RWPE2 (cell line): Measurements from ENCODE around the gene CCDC183.

Experiments
- ATAC-seq: fragments of 200-7000 bp; cut with Tn5 transposase; 3 replicates; pipeline ENCODE4 v1.9.1; 2021; ENCODE audit warnings: low read depth
- DNase-seq: peaks from one replicate; pipeline ENCODE4 v3.0.0-alpha.2; 2020; ENCODE audit warnings: low spot score
- H3K27ac ChIP-seq: fragments of 450-650 bp; 2 replicates; pipeline ENCODE4 v1.5.1; 2017; ENCODE audit warnings: mild to moderate bottlenecking; ENCODE audit not compliant: poor library complexity, severe bottlenecking
- H3K27me3 ChIP-seq: fragments of 250-450 bp; sonication (Bioruptor Pico); 2 replicates; pipeline ENCODE4 v1.5.1; 2021; ENCODE audit warnings: mild to moderate bottlenecking, moderate library complexity; ENCODE audit not compliant: insufficient read depth, poor library complexity, severe bottlenecking
- H3K36me3 ChIP-seq: fragments of 250-450 bp; sonication (Bioruptor Pico); 2 replicates; pipeline ENCODE4 v1.5.1; 2020; ENCODE audit warnings: low read depth, mild to moderate bottlenecking, moderate library complexity
- H3K4me1 ChIP-seq: fragments of 250-450 bp; sonication (Bioruptor Pico); 2 replicates; pipeline ENCODE4 v1.5.1; 2021; ENCODE audit warnings: mild to moderate bottlenecking, moderate library complexity; ENCODE audit not compliant: insufficient read depth, poor library complexity, severe bottlenecking
- H3K4me3 ChIP-seq: fragments of 250-450 bp; sonication (Bioruptor Pico); 2 replicates; pipeline ENCODE4 v1.5.1; 2021; ENCODE audit warnings: mild to moderate bottlenecking, moderate library complexity; ENCODE audit not compliant: severe bottlenecking
- H3K9me3 ChIP-seq: fragments of 250-450 bp; sonication (Bioruptor Pico); 2 replicates; pipeline ENCODE4 v1.5.1; 2021; ENCODE audit warnings: mild to moderate bottlenecking, moderate library complexity; ENCODE audit not compliant: severe bottlenecking
- CTCF ChIP-seq: fragments of 450-650 bp; IDR thresholded peaks from one replicate; pipeline ENCODE4 v1.5.1; 2017; ENCODE audit warnings: mild to moderate bottlenecking, moderate library complexity; ENCODE audit not compliant: poor library complexity, severe bottlenecking

Gene CCDC183

GRCh38 chr9:136806067-136806466 lies 9.9 kb downstream of the CCDC183 start:
- H3K36me3 ChIP-seq, result peaks cover 21% of the 10 kb centered on the region
- TF ChIP-seq CTCF, result no peak
- no peaks in the 10 kb centered on the region for H3K9me3 ChIP-seq
- ATAC-seq (no peak), DNase-seq (no peak)
- H3K27me3 ChIP-seq, result no peaks in the 10 kb centered on the region
- no peak overlapping the region for H3K27ac ChIP-seq
- no peak overlapping the region for H3K4me3 ChIP-seq
- peaks cover 16% of the 10 kb centered on the region for H3K4me1 ChIP-seq

GRCh38 chr9:136806631-136807201 lies 10.6 kb downstream of the CCDC183 start:
- H3K27ac ChIP-seq, result peak overlapping the region; percentile 67

GRCh38 chr9:136807281-136808074 lies 11.3 kb downstream of the CCDC183 start, which contains the start of gene RABL6:
Gene RABL6, plus strand, starts transcription at chr9:136807948. Its CDS starts 249 bp downstream, at chr9:136808197.
- peaks cover 14% of the 10 kb centered on the region for H3K4me1 ChIP-seq
- DNase-seq (peak; percentile 61), ATAC-seq (peak; percentile 66)
- H3K36me3 ChIP-seq, result peaks cover 33% of the 10 kb centered on the region
- no peaks in the 10 kb centered on the region for H3K9me3 ChIP-seq
- H3K27me3 ChIP-seq, result no peaks in the 10 kb centered on the region
- no peak for TF ChIP-seq CTCF
- peak within 1 kb of the TSS; percentile 67 for H3K27ac ChIP-seq
- peak within 1 kb of the TSS; percentile 100 for H3K4me3 ChIP-seq

More at GRCh38 chr9:136806631-136807201, 10.6 kb downstream of the CCDC183 start:
- no peak for TF ChIP-seq CTCF
- H3K9me3 ChIP-seq, result no peaks in the 10 kb centered on the region
- DNase-seq, result no peak
- peaks cover 26% of the 10 kb centered on the region for H3K36me3 ChIP-seq
- no peaks in the 10 kb centered on the region for H3K27me3 ChIP-seq
- H3K4me1 ChIP-seq, result peaks cover 14% of the 10 kb centered on the region
- peak; percentile 11 for ATAC-seq
- H3K4me3 ChIP-seq, result peak overlapping the region; percentile 100

GRCh38 chr9:136808075-136808805 lies 12.1 kb downstream of the CCDC183 start:
- DNase-seq (peak; percentile 63), ATAC-seq (peak; percentile 6; the same call in 2 of the 3 replicates)
- peaks cover 41% of the 10 kb centered on the region for H3K36me3 ChIP-seq
- H3K9me3 ChIP-seq, result no peaks in the 10 kb centered on the region
- no peak for TF ChIP-seq CTCF
- no peaks in the 10 kb centered on the region for H3K27me3 ChIP-seq
- H3K4me1 ChIP-seq, result peaks cover 14% of the 10 kb centered on the region
- H3K27ac ChIP-seq, result peak overlapping the region; percentile 67
- H3K4me3 ChIP-seq, result peak overlapping the region; percentile 100
